Measurements from ENCODE around the gene FHL1.

DNA sequence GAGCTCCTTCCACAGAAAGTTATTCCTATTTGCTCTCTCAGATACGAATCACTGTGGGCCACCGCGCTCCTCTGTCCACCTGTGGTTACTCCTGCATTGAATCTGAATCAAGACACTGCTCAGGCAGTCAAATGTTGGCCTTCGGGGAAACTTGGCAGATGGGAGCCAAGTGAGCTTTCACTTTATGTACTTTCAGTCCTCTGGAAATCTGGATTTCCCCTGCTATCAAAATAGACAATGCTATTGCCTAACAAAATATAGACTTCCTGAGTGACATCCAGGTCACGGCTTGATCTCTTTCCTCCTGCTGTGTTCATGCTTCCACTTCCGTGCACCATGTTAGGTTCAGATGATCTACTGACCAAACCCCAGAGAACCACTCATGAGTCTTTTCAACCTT, 43.8 kb downstream of the FHL1 start:
- TF ChIP-seq YY1 (IDR thresholded peaks at IDR 0.05; ENCODE audit: insufficient read depth, insufficient read length) (no peak), ZNF274 (IDR thresholded peaks at IDR 0.05; ENCODE audit: low read depth, low read length) (no peak)

Data from NT2/D1 (cell line).